Effector CD8-positive, alpha-beta T cell (primary cell): ENCODE measurements around the gene GAPVD1.
A peak's percentile ranks its signal among the peaks of the same experiment; 100 is the strongest.
"Not testable (repeated sequence)": the region's sequence is repeated elsewhere in the genome, so short reads cannot be mapped to it uniquely, and the experiment has no call there.

ENCODE experiments used
- DNase-seq: peaks from one replicate; lab custom pipeline; 2025; lab: John Stamatoyannopoulos, UW

The GAPVD1 gene

DNA sequence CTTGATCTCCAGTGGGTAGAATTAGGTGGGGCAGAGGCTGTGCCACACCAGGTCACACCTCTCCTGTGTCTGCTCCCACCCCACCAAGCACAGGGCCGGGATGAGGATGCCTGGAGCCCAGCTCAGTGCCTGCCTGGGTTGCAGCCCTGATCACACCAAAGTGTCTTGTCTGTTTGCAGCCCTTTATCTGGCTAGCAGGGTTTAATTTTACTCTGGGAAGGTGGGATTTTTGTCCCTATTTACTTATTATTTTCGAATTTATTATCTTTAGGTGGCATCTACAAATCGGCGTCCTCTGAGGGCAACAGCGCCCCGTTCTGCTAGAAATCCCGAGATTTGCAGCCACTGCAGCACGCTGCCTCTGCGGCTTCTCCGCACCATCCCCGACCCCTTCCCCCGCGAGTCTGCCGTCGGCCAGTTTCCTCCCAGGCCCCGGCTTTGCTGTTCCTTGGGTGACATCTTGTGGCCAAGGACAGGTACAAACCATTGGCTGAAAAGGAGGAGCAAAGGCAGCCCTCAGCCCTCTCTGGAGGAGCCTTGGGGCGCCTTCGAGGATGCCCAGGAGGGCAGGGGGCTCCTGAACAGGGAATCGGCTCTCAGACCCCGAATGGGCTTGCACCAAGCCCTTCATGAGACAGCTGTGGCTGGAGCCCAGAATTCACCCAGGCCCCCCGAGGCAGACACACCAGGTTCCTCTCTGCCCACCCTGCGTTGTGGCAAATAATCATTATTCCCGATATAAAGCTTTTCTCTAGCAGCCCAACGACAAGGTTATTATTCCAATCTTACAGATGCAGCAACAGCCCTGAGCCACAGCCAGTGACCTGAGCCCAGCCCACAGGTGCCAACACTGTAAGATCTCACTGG, 113.0 kb downstream of the GAPVD1 start:
- peak; percentile 42 for DNase-seq

DNA sequence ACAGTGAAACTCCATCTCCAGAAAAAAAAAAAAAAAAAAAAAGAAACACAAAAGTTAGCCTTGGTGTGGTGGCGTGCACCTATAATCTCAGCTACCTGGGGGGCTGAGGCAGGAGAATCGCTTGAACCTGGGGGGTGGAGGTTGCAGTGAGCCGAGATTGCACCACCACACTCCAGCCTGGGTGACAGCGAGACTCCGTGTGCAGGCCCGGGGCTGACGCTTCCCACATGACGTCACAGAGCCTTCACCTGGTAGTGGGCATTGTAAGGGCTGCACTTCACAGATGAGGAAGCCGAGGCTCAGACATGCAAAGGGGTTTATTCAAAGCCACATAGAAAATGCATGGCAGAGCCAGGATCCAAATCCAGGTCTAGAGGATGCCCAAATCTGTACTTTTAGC, 114.2 kb downstream of the GAPVD1 start:
- DNase-seq: no peak

DNA sequence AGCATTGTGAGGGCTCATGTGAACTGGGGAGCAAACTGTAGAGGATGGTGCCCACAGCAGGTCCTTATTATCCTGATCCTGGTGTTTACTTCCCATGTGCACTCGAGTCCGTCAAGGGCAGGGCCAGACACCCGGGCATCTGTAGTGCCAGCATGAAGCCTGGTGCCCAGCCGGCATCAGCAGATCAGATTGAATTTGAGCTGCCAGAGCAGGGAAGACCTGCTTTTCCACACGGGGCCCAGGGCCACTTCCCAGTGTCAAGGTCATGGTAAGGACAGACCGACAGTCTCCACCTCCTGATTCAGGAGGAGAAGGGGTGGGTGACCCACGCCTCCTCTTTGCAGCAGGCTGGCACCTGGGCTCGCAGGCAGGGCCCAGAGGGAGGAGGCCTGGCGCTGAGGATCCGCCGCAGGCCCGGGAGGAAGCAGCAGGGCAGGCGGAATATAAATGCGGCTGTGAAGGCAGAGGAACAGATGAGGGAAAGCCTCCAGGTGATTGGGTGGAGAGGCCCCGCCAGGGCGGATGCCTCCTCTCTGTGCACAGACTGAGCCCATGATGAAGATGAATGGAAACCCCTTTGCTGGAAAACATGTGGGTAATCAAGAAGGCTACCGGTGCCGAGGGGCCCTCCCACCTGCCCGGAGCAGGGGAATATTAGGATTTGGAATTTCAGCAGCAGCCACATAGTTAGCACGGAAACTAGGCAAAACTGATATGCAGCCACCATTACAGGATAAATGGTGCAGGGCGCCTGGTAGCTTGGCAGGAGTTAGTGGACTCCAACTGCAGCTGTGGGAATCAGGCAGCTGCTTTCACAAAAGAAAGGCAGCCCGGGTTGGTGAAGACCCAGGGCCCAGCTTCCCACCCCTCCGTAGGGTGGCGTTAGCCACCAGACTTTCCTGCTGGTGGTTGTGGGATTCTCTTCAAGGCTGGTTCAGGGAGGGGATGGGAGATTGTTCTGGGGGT, 114.9 kb downstream of the GAPVD1 start:
- DNase-seq: no peak

DNA sequence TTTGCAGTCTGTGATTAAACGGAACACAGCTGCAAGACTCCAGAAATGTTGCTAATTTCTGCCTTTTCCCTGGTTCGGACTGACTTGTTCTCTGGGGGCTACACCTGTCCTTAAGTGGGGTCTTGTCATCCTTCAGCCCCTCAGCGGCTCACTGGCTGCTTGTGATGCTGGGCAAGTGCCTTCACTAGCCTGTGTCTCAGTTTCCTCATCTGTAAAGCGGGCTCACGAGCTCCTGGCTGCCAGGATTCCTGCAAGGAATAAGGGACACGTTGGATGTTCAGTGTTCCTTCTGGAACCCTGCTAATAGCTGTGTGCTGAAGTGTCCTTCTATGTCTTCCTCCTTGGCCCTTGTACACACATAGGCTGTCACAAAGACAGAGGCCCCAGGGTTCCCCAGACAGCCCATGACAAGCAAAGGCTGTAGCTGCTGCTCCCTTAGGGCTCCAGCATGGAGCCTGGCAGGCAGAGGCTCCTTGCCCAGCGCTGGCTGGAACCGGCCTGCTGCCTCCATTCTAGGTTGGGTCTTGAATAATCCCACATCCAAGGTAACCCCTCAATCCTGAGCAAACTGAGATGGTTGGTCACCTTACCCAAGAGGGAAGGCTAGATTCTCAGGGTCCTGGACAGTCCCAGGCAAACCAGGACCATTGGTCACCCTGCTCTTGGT, 116.1 kb downstream of the GAPVD1 start:
- DNase-seq: no peak

DNA sequence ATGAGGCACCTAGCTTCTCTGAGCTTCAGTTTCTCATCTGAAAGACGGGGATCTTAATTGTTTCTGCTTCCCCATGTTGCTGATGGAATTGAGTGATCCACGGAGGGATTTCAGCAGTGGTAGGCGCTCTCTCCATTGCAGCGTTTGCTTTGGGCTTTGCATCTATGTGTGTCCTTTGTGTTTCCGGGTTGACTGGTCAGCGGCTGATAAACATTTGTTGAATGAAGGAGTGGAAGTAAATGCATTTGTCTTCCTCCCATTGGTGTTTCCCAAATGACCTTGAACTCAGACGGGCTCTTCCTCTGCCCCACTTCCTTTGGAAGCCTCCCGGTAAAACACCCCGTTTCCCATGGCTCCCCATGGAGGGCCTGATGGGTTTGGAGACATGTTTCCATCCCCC, 117.2 kb downstream of the GAPVD1 start:
- no peak for DNase-seq

DNA sequence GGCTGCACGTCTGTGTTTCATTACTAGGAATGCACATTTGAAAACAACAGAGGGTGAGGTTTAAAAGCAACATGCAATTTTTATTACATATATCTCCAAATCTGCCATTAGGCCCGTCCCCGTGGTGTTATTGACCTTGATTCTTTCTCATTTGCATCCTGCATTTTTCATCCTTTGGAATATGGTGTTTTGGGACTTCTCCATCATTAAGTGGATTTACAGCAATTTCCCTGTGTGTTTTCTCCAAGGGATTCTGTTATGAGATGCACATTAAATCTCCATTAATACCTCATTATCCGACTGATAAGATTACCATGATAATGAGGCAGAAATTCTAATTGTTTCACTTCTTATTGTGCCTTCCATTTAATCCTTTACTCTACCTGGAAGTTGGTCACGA, 117.6 kb downstream of the GAPVD1 start:
- no peak for DNase-seq

DNA sequence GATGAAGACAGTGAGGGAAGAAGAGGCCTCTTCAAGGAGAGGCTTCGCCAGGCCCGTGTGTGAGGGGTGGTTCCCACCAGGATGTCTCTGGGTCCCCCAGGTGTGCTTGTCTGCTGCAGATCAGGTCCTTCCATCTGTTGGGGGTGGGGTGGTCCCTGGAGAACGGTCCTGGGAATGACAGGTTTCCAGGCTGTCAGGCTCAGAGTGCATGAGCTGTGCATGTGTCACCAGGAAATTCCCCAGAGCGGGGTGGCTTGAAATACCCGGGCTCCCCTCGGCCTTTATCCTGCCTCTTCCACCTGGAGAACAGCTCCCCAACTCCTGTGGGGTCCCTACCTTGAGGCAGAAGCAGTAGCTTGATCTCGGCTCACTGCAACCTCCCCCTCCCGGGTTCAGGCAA, 118.8 kb downstream of the GAPVD1 start:
- DNase-seq: no peak

- no peak for DNase-seq
Observed at GRCh38 chr9:125387861-125388524, 126.4 kb downstream of the GAPVD1 start.

DNA sequence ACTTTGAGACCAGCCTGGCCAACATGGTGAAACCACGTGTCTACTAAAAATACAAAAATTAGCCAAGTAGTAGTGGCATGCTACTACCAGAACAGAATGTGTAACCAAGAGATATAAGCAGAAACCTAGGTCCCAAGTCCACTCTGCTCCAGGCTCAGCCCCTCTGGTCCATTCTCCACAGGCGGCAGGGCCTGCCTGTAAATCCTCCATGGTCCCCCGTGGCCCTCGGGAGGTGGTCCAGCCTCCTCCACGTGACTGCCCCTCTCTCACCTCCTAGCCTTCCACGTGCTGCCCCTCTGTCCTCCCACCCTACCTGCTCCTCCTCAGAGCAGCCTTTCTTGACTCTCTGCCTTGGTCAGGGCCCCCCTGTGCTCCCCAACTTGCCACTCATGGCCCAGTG, 127.4 kb downstream of the GAPVD1 start:
- DNase-seq: no peak

DNA sequence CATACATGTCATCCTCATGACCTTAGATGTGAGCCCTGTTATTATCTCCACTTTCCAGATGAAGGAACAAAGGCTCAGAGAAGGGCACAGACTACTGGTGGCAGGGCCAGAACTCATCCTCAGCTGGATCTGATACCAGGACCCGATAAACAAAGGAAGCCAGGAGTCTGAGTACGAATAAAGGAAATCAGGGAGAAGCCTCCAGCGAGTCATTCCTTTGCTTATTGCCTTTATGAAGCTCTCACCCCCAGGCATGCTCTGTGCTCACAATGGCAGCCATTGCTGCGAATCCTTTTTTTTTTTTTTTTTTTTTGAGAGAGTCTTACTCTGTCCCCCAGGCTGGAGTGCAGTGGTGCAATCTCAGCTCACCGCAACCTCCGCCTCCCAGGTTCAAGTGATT, 130.1 kb downstream of the GAPVD1 start:
- DNase-seq: no peak

DNA sequence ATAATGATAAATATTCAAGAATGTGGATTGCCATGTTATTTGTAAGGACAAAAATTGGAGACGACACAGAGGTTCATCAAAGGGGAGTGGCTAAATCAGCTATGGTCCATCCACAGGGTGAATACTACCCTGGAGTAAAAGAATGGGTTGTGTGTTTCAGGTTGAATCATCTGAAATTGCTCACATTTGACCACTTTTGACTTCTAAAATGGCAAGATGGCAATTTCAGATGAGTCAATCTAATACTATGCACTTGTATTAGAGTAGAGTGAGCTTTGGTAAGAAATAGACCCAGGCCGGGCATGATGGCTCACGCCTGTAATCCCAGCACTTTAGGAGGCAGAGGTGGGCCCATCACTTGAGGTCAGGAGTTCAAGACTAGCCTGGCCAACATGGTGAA, 131.8 kb downstream of the GAPVD1 start:
- DNase-seq: no peak

- no peak for DNase-seq
Observed at GRCh38 chr9:125396799-125397198, 135.2 kb downstream of the GAPVD1 start.

DNA sequence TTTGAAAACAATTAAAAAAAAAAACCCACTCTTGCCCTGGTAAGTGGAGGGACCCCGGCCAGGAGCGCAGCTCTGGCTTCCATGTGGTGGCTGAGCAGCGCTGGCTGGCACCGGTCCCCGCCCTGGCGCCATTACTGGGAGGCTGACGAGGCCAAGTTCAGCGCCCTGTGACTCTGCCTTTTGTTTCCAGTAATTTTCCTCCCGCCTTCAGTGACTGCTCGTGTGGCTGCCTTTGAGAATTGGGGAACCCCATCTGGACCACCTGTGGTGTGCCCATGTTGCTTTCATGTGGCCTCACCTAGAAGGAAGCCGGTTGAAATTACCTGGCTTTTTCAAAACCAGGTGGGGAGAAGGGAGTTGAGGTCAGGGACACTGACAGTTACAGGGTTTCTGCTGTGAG, 136.1 kb downstream of the GAPVD1 start:
- no peak for DNase-seq

DNA sequence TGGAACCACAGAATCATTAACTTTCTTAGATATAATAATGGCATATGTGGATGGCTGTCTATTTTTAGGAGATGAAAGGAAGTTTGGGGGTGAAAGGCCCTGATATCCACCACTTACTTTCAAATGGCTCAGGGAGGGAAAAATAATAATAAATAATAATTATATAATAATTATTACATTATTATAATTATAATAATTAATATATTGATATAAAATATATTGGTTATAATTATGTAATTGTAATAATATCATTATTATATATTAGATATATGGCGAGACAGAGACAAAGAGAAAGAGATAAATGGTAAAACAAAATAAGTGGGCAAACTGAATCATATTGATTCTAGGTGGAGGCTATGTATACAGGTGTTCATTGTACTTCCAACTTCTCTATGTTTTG, 136.6 kb downstream of the GAPVD1 start:
- no peak for DNase-seq

GRCh38 chr9:125399165-125399564, 137.5 kb downstream of the GAPVD1 start:
- DNase-seq: no peak

DNA sequence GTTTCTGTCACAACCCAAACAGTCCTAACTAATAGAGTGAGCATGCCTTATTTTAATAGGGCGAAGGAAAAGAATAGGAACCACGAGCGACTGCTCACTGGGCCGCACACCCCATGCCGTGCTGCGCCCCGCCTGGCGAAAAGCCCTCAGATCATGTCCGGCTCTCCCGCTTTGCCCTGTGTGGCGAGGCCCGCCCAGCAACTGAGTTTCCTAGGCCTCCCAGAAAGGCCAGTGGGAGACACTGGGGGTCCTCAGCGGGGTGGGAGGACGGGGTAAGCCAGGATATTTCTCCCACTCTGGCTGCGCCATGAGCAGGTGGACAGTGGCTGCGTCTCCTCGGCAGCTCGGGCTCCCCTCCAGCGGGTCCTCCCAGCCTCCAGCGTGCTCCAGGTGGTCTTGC, 138.0 kb downstream of the GAPVD1 start:
- DNase-seq: no peak

DNA sequence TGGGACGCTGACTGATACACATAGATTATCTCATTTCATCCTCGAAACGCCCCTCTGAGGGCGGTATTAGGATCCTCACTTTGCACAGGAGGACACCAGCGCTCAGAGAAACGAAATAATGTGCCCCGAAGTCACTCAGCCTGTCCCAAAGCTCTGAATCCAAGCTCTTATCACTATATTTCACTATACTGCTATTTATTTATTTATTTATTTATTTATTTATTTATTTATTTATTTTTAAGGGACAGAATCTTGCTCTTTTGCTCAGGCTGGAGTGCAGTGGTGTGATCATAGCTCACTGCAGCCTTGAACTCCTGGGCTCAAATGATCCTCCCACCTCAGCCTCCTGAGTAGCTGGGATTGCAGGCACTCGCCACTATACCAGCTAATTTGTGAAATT, 138.6 kb downstream of the GAPVD1 start:
- DNase-seq: not testable (repeated sequence)

DNA sequence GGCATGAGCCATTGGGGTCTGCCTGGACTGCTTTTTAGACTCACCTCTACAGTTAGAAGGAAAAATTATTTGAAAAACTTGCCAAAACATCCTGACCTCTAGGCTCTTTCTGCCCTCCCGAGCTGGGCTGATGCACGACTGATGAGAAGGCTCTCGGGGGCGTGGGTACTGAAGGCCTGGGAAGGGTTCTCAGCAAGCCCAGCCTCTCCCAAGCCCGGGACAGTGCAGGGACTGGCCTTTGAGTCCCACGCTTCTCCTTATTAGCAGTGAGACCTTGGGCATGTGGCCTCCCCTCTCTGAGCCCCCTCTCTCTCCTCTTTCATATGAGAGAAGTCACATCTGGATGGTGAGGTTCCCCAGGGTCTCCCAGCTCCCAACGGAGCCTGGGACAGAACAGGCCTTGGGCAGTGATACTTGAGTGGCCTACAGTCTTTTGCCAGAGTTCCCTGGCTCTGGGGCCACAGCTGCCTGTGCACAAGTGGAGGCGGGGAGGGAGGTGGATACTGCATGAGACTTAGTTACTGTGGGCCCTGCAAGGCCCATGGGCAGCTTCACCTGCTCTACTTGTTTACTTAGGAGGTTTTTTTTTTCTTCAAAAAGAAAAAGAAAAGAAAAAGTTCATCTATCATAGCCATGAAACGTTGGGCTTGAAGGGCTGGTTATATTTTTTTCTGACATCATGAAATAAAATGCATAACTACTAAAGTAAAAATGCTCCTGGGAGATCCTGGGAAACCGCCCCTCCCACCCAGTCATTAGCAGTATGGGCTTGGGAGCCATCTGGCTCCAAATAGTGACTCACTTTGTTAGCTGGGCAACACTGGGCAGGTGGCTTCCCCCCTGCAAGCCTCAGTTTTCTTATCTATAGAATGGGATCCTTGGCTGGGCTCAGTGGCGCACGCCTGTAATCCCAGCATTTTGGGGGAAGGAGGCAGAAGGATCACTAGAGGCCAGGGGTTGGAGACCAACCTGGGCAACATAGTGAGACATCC, 139.4 kb downstream of the GAPVD1 start:
- DNase-seq: no peak

DNA sequence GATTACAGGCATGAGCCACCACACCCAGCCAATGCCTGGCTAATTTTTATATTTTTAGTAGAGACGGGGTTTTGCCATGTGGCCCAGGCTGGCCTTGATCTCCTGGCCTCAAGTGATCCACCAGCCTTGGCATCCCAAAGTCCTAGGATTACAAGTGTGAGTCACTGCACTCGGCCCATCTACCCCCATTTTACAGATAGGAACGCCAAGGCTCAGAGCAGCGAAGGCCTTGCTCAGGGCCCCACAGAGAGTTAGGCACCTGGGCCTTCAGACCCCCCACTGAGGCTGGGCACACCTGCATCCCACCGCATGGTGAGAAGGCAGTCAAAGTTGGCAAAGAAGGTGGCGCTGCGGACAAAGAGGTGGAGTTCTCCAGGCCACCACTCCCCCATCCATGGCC, 143.1 kb downstream of the GAPVD1 start:
- no peak for DNase-seq
